Adipose tissue (tissue), 3 donors: Measurements from ENCODE around the gene HTRA2. TPM values are rescaled to one million over a fixed set of nuclear protein-coding genes. Genes with fewer than 3 reads are reported as not detected.

Experiments
- H3K27ac ChIP-seq: one replicate; pipeline ENCODE4 v1.5.1; 2013; ENCODE audit warnings: low read depth, low read length
- WGBS, 3 donors: extraction: QIAGEN DNeasy Blood & Tissue Kit; methylation state at CpG; one replicate each; pipeline ENCODE4 v1.1.7; 2013; 5-methylcytosine and 5-hydroxymethylcytosine counted together
- polyA plus RNA-seq, 3 donors: library from polyadenylated mRNA; stranded (reverse); fragments of 200-250 nt; gene quantifications; one replicate each; pipeline ENCODE4 v1.2.3, GENCODE V29; 2013
- donor health status: healthy with polysubstance abuse.
- donor health status: Bipolar disorder and iron deficiency.
- donor health status: healthy.

HTRA2 gene
- polyA plus RNA-seq, 3 donors: 21.0 to 48.9 (median 43.7) TPM

DNA sequence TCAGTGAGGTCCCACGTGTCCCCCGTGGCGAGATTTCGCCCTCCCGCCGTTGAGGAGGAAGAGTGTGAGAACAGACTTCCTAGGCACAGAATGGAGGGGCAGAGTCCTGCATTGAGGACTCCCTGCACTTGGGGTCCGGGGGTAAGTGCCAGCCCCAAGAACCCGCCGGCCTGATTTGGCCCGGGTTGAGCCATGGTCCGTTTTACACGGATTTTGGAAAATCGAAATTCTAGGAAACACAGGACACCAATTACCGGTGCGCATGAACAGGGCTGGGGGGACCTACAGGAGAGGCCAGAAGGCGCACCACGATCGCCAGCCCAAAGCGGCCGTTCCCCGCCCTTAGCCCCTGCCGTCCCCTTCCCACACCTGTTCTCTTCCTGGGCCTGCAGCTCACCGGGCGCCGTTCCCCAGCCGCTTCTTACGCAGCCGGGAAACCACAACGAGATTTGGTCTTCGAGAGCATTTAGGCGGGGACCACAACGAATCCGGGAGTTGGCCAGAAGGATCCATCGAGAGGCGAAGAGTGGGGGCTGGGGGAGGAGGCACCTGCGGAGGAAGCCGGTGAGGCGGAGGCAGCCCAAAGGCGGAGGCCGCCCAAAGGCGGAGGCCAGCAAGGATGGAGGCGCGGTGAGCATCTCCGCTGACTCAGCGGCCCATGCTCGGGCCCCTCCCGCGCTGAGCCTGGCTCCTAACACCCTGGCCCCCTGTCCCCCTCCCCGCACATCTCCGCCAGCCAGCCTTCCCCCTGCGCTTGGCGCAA, 15.9 kb upstream of the HTRA2 start:
- no peak overlapping the region for H3K27ac ChIP-seq
- WGBS, 3 donors: 6 to 7% (median 6%) methylated on average over 40 to 52 of the region's 52 CpGs

DNA sequence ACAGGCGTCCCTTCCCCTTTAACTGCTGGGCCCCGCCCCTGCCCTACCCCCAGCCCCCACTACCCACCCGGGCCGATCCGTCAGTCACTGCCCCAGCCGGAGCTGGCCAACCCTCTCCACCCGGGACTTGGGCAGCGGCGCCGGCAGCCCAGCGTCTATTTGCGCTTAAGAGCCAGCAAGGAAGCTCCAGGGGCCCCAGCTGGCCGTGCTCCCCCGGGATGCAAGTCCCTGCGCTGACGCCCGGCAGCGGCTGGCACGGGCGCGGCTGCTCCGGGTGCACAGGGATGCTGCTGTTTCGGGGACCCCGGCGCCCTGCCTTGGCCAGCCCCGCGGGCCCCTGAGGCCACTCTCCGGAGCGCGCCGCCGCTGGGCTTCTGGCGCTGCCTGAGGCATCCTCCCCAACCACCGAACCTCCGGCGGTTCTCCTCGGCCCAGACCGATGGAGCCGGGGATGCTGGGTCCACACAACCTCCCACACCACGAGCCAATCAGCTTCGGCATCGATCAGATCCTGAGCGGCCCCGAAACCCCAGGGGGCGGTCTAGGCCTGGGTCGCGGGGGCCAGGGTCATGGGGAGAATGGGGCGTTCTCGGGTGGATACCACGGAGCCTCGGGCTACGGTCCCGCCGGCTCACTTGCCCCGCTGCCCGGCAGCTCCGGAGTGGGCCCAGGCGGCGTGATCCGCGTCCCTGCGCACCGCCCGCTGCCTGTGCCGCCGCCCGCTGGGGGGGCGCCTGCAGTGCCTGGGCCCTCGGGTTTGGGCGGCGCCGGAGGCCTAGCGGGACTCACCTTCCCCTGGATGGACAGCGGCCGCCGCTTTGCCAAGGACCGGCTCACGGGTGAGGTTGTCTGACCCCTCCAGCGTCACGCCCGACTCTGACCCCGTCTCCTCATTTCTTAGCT, 15.1 kb upstream of the HTRA2 start, which contains the start of gene TLX2:
Gene TLX2 (plus strand): TSS at position 83 of the 903 bp plus-strand sequence. CDS start 357 bp downstream, at position 440.
- no peak within 1 kb of the TSS for H3K27ac ChIP-seq
- 4% methylated on average over 77 to 82 of the region's 82 CpGs for WGBS, 3 donors

DNA sequence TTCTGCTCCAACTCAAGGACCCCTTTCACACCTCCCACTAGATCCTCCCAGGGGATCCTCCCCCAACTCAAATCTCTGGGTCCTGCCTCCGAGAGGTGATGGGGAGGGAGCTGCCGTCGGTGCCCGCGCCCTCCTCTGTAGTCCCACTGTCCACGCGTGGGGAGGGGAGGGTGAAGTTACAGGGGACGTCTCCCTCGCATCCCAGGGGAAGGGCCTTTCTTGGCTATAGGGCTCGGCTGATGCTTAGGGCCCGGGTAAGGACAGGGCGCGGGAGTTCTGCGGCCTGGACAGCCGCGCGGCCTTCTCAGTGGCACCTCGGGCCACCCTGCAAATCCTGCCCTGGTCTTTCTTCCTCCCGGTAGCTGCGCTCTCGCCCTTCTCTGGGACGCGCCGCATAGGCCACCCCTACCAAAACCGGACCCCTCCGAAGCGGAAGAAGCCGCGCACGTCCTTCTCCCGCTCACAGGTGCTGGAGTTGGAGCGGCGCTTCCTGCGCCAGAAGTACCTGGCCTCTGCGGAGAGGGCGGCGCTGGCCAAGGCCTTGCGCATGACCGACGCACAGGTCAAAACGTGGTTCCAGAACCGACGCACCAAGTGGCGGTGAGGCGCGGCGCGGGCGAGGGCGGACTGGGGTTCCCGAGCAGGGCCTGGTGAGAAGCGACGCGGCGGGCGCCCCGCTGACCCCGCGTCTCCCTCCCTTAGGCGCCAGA, 14.3 kb upstream of the HTRA2 start:
- no peak overlapping the region for H3K27ac ChIP-seq
- WGBS, 3 donors: 5 to 8% (median 5%) methylated on average over 54 to 60 of the region's 60 CpGs

DNA sequence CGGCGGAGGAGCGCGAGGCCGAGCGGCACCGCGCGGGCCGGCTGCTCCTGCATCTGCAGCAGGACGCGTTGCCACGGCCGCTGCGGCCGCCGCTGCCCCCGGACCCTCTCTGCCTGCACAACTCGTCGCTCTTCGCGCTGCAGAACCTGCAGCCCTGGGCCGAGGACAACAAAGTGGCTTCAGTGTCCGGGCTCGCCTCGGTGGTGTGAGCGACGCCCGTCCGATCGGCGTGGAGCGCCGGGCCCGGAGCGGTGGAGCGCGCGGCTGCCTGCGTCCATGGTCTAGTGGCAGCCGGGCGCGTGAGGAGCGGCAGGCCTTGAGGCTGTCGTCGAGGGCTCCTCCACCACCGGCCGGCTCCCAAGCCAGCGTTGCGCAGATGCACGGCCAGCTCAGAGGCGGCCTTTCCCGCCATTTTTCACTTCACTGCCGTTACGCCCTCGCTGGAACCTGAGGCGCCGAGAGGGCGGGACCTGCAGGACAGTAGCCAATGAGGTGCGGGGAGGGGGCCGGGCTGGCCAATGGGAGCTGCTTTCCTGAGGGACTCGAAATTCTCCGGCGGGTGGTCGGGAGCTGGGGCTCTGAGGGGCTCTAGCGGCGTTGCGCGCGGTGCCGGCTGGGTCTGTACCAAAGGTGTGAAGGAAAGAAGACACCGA, 13.6 kb upstream of the HTRA2 start:
- WGBS, 3 donors: 2 to 4% (median 3%) methylated on average over 71 to 72 of the region's 72 CpGs
- H3K27ac ChIP-seq: no peak overlapping the region

DNA sequence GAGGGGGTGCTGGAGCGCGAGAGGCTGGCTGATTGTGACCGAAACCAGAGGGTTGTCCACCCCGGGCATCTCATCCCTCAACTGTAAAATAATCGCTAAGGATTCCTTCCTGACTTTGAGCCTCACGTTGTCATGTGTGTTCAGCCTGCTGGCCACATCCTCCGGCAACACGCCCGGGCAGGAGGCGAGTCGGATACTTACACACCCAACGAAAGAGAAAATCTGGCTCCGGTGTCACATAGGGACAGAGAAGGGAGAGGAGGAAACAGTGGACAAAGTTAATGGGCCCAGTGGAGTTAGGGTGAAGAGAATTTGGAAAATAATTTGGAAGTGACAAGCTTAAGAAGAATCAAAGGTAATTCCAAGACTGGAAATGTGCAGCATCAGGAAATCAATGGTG, 13.1 kb upstream of the HTRA2 start:
- 62 to 64% (median 63%) methylated on average over 13 of the region's 13 CpGs for WGBS, 3 donors
- no peak overlapping the region for H3K27ac ChIP-seq

DNA sequence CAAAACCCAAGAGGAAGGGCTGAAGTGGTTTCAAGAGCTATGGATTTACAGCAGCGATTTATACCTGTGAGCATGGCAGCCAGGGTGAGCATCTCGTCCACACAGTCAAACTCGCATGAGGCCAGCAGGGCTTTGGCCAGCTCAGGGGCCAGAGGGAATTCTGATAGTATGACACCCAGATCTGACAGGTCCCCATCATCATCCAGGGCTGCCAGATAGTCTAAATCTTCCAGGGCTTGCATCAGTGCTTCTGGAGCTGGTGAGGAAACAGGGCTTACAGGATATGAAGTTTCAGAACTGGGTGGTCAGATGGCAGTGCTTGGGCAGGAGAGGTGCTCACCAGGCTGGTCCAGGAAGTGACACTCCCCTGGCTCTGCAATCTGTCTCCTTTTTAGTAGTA, 7.2 kb upstream of the HTRA2 start:
- H3K27ac ChIP-seq: no peak overlapping the region
- WGBS, 3 donors: 67 to 85% (median 78%) methylated on average over 3 of the region's 3 CpGs

DNA sequence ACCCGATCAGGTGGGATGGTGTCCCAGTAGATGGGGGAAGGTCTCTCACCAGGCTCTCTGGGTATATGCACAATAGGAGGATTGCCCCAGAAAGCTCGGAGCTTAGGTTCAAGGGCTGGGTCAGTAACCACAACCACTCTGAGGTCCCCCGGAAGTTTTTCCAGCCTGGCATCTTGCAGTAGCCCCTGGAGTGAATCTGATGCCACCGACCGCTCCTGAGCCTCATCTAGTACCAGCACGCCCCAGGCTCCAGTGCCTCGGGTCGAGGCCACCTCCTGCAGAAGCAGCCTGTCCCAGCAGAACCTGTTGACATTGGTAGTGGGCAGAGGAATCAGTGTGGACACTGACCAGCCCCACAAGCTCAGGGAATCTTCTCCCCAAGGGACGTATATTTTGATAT, 5.7 kb upstream of the HTRA2 start:
- WGBS, 3 donors: 81 to 89% (median 88%) methylated on average over 9 of the region's 9 CpGs
- H3K27ac ChIP-seq: no peak overlapping the region

DNA sequence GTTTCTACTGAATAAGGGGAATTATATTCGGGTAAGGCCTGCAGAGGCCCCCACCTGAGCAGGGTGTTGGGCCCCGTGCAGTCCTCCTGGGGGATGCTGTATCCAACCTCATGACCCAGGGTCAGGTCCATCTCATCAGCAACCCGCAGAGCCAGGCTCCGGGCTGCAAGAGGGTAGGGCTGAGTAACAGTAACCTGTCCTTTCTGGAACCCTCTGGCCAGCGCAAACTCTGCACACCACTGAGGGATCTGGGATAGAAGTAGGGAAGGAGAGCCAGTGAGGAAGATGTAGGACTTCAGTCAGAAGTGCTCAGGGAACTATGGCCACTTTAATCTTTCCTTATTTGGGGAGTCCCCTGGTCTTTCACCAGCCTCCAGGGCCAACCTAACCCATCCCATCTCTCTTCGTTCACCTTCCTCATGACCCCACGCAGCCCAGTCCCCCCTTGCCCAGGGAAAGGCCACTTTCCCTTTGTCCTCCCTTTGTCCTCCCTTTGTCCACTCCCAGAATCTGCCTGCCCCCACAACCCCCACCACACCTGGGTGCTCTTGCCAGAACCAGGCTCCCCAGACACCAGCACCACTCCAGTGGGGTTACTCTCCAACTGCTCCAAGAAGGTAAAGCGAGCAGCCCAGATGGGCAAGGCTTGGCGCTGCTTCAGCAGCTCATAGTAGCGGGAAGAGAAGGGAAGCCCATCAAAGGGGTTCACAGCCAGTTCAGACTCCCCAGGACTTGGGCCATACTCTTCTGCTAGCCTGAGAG, 4.6 kb upstream of the HTRA2 start:
- H3K27ac ChIP-seq: no peak overlapping the region
- 90 to 91% (median 91%) methylated on average over 10 of the region's 10 CpGs for WGBS, 3 donors

DNA sequence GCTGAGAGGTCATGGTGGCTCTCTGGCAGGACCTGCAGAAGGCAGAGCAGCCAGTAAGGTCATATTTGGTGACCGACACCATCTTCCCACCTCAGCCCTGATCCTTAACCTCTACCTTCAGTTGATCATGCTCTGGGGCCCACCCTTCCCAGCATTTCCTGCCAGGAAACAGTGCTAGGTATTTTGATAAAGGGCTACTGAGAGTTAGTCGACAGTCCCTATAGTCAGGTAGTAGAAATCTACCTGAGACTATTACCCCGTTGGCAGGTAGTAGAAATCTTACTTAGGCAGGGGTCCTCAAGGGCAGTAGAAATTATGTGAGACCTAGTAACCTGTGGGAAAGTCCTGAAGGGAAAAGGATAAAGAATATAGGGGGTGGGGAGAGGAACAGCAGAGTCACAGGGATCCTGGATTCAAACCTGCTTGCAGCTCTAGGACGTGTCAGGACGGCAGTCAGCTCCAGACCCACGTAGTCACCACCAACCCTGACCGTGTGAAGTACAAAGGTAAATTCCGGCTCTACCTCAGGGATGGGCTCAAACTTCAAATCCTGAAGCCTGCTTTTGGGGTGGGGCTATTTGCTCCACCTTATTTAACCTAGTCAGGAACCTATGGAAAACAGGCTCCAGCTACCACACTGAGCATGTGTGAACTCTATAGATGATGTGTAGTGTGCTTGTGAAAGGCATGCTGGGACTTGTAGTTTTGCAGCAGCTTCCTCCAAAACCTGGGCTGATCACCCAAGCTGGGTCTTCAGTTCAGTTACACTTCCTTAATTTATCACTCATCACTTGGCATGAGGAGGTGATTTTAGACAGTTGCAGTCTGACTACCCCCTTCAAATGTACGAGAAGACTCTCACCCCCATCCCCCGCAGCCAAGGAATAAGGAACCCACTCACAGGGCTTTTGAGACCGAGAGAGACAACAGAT, 3.8 kb upstream of the HTRA2 start, which contains the start of gene DQX1:
Gene DQX1 (minus strand): TSS at position 515 of the 932 bp plus-strand sequence. CDS start 502 bp downstream, at position 13.
- H3K27ac ChIP-seq: no peak within 1 kb of the TSS
- 81 to 87% (median 83%) methylated on average over 11 of the region's 11 CpGs for WGBS, 3 donors

DNA sequence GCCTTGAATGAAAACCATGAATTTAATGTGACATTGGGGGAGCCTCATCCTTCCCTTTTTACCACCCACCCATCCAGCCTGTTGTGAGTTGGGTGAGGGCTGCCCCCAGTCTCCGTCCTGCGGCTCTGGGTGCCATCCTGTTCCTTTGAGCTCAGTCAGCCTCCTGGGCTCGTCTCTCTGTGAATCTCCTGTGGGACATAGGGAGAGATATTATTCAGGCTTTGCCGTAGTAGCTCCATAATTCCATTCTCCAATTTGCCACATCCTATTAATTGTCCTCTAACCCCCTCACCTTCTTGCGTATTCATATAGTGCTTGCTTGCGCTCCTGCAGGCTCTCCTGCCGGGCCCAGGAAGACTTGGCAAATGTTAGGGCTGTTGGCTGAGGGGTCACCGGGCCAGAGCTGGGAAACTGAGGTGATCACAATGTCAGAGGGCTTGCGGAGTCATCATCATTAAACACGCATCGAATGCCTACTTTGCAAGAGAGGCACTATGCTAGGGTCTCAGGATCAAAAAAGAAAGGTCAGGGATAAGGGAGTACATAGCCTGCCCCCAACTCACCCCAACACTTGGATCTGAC, 3.0 kb upstream of the HTRA2 start:
- 96 to 97% (median 97%) methylated on average over 11 of the region's 11 CpGs for WGBS, 3 donors
- H3K27ac ChIP-seq: no peak overlapping the region

DNA sequence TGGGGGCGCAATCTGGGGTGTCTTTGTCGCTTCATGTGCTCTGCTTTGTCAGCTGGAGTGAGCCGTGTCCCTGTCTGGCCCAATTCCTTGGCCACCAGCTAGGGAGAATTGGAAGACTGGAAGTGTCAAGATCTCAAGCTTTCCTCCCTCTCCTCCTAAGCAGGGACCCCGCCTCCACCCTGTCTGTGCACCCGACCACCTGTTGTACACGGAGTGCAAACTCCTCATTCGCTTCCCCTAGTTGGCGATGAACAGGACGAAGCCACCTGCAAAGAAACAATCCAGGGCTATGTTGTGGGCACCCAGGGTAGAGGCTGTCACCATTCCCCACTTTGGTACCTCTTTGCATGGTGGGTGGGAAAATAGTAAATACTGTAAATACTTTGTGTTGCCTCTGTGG, 2.0 kb upstream of the HTRA2 start:
- no peak overlapping the region for H3K27ac ChIP-seq
- WGBS, 3 donors: 90 to 95% (median 91%) methylated on average over 9 of the region's 9 CpGs

DNA sequence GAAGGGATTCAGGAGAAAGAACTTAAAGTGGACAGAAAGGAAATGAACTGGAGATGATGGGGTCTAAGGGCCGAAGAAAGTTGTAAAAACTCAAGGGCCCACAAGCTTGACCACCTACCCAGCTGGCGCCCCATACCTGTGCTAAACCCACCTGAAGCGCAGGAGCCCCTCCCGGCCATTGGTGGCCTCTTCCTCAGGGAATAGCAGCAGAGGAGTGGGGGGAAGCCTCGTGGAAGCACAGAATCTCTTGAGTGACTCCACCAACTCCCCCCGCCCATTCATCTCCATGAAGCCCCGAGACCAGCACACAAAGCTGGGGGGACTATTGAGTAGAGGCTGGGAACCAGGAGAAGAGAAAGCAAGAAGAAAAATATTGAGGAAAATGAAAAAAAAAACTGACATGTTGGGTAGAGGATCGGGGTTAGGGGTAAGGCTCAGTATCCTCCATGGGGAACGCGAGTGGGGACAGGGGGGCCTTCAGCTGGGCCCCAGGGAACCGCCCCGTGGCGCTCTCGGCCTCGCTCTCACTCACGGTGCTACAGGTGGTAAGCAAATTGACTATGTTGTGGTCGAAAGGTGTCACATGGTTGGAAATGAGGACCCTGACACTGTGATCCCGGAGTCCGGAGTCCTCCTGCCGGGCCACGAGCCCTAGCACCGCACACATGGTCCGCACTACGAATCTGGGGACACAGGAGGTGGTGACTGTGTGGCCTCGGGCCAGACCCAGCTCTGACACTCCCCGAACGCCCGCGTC, 955 bp upstream of the HTRA2 start:
- H3K27ac ChIP-seq: peak overlapping the region; percentile 70
- WGBS, 3 donors: 14 to 20% (median 17%) methylated on average over 29 of the region's 29 CpGs

DNA sequence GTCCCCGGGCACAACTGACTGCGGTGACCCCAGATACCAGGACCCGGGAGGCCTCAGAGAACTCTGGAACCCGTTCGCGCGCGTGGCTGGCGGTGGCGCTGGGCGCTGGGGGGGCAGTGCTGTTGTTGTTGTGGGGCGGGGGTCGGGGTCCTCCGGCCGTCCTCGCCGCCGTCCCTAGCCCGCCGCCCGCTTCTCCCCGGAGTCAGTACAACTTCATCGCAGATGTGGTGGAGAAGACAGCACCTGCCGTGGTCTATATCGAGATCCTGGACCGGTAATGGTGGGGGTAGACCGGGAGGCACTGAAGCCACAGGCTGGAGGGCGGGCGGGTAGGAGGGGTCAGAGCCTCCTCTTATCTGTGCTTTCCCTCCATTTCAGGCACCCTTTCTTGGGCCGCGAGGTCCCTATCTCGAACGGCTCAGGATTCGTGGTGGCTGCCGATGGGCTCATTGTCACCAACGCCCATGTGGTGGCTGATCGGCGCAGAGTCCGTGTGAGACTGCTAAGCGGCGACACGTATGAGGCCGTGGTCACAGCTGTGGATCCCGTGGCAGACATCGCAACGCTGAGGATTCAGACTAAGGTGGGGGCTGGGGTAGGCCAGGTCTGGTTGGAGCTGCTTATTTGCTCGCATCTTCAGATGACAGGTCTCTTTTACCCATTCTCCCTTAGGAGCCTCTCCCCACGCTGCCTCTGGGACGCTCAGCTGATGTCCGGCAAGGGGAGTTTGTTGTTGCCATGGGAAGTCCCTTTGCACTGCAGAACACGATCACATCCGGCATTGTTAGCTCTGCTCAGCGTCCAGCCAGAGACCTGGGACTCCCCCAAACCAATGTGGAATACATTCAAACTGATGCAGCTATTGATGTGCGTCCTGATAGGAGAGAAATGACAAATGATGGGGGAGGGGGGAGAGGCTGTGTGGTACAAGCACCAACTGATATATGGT, 780 bp downstream of the HTRA2 start:
- WGBS, 3 donors: 1 to 3% (median 3%) methylated on average over 54 of the region's 54 CpGs
- H3K27ac ChIP-seq: peak overlapping the region; percentile 57

DNA sequence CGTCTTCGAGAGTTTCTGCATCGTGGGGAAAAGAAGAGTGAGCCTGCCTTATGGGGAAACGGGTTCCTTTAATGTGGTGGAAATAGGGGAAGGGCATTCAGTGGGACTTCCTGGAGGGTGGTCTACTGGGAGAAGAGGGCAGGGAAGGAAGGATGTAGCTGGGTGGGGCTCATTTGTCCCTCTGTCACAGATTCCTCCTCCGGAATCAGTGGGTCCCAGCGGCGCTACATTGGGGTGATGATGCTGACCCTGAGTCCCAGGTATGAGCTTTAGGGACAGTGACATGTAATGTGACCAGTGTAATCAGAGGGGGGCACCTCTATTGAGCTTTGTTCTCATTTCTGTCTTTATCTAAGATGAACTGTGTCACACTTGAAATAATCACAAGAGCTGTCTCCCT, 1.9 kb downstream of the HTRA2 start:
- 73 to 86% (median 73%) methylated on average over 7 of the region's 7 CpGs for WGBS, 3 donors

DNA sequence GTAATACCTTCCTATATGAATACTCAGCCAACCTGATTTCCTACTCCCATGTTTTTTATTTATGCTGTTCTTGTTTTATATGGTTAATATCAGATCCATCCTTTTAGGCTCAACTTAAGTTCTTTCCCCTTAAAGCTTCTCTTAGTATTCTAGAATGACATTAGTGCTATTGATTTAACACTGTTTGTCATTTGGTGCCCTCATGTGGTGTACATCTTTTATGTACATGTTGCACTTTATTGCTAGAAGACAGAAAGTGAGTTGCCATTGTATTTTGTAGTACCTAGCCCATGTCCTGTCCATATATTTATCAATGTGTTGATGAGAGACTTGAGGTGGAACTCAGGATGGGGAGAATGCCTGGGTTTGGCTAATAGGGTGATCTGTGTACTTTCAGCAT, 2.5 kb downstream of the HTRA2 start:
- no peak overlapping the region for H3K27ac ChIP-seq

More for the DNA sequence above, 1.9 kb downstream of the HTRA2 start:
- H3K27ac ChIP-seq: no peak overlapping the region
